CD4-positive, alpha-beta T cell treated with Interleukin-2 at 100 ng/mL for 4 hours (primary cell): ENCODE results near the gene ATL1.
A peak's percentile ranks its signal among the peaks of the same experiment; 100 is the strongest.
"Not testable (repeated sequence)": the region's sequence is repeated elsewhere in the genome, so short reads cannot be mapped to it uniquely, and the experiment has no call there.

ENCODE experiments used
- DNase-seq: peaks from one replicate; pipeline ENCODE4 v3.0.0-alpha.2; 2020; ENCODE audit warnings: low spot score

ATL1 gene

GRCh38 chr14:50602035-50602434 is 42.1 kb downstream of the ATL1 start:
- no peak for DNase-seq

DNA sequence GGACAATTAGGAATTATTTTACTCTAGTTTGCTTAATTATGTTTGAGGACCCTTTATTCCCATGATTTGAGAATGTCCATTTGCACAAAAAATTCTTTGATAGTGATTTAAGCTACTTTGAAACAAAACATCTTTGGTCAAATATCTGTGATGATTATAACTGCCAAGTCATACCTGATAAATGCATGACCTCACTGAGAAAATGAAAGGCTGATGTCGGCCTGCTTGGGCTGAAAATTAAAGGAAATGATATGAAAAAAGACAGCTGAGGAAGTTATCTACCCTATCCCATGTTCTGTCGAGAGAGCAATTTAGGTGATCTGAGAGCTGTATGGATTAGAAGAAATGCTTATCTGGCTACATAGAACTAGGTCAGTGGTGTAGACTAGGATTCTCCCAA is 43.6 kb downstream of the ATL1 start:
- no peak for DNase-seq

- DNase-seq: no peak
Measured at GRCh38 chr14:50605766-50606165, 45.8 kb downstream of the ATL1 start.

DNA sequence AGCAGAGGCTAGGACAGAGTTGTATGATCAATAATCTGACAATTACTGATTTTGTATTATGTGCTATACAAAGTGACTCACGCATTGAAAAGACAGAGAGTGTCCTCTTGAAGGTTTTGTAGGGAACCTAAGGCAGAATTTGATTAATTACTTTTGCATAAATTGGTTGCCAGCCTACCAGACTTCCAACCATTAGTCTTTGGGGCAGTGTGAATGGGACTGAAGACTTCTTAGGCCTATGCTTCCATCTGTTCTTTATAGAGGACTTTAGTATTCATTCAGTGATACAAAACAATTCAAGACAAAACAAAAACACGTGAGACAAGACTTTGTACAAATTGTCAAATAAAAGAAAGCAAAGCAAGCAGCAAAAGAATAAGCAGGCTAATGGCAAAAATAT is 46.5 kb downstream of the ATL1 start:
- DNase-seq: no peak

DNA sequence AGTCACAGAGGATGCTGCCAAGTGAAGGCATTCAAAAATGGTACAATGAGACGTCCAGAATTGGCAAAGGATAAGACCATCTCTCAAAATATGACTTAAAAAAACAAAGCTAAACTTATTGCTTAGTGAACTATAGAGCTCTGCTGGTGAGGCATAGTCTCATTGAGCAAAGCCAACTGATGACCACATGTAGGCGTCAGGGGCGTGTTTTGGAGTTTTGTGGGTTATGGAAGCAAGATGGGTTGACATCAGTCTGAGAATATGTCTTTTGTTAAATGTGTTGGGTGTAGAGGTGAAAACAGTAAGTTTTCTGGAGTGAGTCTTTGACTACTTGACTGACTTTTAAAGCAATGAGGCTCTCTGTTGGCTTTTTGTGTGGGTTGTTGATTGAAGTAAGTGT is 47.2 kb downstream of the ATL1 start:
- DNase-seq: no peak

GRCh38 chr14:50607761-50608160 is 47.8 kb downstream of the ATL1 start:
- no peak for DNase-seq

DNA sequence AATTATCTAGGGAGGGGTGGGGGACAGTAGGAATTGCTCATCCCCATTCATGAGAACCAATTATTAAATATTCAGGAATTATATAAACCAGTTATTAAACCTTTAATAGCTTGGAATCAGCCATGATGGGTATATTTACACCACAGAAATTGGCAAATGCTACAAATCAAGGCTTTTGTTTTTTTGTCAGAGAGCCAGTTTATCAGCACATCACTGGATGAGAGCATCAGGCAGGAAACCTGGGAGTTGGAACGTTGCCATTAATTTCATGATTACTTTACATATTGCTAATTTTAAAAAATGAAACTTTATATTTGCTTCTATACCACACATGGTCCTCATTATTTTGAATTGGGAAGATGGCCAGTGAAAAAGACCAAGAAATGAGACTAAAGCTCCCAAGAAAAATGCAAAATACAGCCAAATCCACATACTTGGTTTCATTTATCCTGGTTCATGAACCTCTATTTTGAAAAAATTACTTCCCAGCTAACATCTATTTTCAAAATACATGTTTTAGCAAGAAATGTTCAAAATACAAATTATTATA is 48.4 kb downstream of the ATL1 start:
- DNase-seq: no peak

DNA sequence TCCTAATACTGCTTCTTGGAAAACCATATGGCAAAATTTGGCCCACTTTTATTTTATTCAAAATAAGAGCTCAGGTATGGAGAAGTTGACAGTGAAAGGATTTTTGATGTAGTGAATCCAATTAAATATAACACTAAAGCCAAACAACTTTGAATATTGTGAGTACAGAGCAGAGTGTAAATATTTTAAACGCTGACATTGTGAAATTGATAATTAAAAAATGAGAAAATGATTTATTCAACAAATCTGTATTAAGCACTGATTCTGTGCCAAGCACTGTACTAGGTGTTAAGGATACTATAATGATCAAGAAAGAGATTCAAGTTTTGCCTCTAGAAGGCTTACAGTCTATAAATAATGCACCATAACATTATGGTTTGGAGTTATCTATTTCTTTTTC is 50.5 kb downstream of the ATL1 start:
- no peak for DNase-seq

- no peak for DNase-seq
Measured at GRCh38 chr14:50612806-50613205, 52.9 kb downstream of the ATL1 start.

DNA sequence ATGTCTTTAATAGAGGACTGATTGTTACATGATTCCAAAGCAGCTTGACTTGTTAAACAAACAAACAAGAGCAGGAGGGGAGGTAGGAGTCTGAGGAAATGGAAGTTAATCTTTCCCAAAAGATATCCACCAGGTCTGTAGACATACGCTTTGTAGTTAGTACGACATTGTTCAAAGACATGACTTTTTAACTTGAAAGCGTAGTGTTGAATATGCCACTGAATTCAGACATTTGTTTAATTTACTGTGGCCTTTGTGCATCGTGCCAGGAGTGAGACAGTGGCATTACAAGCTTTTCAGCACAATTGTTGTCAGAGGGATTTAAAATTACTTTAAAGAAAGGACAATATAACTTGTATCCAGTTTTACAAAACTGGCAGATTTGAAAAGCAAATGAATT is 55.1 kb downstream of the ATL1 start:
- DNase-seq: no peak

DNA sequence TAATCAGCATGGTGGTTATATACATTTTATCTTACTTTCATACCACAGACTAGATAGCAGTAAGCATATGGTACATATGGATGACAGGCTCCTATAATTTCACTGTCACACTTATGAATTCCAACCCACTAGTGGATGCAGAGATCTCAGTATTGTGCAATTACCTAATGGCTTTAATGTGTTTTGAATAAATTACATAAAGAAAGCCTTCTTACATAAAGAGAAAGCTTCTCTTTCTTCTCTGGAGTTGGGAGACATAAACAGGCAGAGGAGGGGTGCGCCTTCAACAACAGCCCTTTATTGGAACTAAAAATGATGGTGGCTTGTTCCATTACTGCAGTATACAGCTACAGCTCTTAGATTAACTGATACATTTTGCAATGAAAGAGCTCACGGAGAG is 55.6 kb downstream of the ATL1 start:
- no peak for DNase-seq

DNA sequence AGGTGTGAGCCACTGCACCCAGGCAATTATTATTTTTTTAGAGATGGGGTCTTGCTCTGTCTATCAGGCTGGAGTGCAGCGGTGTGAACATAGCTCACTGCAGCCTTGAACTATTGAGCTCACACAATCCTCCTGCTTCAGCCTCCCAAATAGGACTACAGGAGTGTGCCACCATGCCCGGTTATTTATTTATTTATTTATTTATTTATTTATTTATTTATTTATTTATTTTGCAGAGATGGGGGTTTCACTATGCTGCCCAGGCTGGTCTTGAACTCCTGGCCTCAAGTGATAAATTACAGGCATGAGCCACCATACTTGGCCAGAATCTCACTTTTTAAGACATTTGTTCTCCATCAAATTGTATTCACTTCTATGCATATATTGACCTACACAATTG is 56.3 kb downstream of the ATL1 start:
- DNase-seq: no peak

DNA sequence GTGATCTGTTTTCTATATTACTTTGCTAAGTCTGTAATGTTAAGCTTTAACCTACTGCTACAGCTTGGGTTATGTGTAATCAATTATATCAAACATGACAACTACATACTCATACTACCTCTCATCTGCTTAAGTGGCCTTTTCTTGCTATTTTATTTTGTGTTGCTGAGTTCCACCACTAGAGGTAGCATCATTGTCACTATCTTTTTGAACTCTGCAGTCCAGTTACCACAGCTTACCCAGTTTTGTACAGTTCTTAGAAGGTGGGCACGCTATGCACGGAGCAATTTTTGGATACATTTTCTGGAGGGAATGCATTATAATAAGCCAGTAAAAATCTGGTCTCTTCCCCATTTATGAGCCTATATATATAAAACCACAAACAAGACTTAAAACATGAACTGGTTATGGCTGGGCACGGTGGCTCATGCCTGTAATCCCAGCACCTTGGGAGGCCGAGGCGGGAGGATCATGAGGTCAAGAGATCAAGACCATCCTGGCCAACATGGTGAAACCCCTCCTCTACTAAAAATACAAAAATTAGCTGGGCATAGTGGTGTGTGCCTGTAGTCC is 59.7 kb downstream of the ATL1 start:
- peak; percentile 15 for DNase-seq

DNA sequence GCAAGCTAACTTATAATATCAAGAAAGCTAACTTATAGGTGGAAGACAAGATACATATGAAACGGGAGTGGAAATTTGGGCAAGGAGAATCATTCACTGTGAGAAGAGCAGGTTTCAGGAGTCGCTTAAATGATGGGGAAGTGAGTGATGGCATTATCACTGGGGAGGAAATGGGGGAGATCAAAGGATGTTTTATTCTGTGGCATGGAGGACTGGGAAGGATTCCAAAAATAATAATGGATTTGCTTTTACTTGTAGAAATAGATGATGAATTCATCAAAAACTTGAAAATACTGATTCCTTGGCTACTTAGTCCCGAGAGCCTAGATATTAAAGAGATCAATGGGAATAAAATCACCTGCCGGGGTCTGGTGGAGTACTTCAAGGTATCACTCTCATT is 60.4 kb downstream of the ATL1 start:
- no peak for DNase-seq

- no peak for DNase-seq
Measured at GRCh38 chr14:50622978-50623377, 63.0 kb downstream of the ATL1 start.

DNA sequence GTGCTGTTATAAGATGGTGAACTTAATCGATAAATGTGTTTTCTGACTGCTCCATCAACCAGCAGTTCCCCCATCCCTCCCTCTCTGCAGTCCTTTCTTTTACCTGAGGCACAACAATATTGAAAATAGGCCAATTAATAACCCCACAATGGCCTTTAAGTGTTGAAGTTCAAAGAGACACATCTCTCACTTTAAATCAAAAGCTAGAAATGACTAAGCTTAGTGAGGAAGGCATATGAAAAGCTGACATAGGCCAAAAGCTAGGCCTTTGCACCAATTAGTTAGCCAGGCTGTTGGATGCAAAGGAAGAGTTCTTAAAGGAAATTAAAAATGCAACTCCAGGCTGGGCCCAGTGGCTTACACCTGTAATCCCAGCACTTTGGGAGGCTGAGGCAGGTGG is 64.5 kb downstream of the ATL1 start:
- DNase-seq: no peak

DNA sequence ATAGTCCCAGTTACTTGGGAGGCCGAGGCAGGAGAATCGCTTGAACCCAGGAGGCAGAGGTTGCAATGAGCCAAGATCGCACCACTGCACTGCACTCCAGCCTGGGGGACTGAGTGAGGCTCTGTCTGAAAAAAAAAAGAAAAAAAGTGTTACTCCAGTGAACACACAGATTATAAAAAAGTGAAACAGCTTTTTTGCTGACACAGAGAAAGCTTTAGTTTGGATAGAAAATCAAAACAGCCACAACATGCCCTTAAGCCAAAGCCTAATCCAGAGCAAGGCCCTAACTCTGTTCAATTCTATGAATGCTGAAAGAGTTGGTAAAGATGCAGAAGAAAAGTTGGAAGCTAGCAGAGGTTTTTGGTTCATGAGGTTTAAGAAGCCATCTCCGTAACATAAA is 65.0 kb downstream of the ATL1 start:
- DNase-seq: not testable (repeated sequence)

DNA sequence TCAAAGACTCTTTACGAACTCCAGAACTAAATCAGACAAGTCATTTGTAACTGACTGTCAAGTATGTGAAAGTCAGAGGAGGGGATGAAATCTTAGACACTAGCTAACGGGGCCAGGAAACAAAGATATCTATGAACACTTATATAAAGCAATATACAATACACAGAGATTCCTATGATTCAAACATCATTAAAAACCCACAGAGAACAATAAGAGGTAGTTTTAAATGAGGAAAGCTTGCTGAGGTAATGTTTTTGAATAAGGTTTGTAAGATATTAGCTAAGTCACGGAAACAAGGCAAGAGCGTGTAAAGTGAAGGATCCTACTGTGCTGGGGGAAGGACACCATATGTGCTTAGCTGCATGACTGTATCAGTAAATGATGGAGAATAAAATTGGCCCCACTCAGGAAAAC is 71.5 kb downstream of the ATL1 start:
- no peak for DNase-seq

GRCh38 chr14:50633954-50634353 is 74.0 kb downstream of the ATL1 start:
- DNase-seq: no peak

DNA sequence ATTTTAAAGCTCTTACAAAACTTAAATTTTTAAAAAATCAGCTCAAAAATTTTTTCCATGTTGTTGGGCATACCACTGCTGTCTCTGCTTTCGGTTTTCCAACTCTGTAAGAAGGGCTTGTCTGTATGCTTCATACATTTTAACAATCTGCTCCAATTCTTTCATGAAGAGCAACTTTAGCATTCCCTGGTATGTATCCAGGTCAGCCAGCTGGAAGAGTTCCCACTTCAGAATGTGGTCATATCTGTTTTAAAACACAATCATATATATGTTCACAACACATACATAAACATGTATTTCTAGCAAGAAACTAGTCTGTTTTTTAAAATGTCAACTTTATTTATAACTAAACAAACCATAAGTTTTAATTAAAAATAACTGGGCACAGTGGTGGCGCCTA is 75.2 kb downstream of the ATL1 start:
- DNase-seq: no peak

DNA sequence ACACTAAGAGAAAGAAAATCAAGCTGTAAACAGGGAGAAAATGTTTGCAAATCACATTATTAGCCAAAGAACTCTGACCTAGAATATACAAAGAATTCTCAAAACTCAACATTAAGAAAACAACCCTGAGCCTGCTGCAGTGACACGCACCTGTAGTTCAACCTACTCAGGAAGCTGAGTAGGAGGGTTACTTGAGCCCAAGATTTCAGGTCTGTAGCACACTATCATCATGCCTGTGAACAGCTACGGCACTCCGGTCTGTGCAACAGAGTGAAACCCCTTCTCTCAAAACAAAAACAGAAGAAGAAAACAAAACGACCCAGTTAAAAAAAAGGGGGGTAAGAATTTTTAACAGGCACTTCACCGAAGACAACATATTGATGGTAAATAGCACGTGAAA is 87.3 kb downstream of the ATL1 start:
- DNase-seq: no peak

DNA sequence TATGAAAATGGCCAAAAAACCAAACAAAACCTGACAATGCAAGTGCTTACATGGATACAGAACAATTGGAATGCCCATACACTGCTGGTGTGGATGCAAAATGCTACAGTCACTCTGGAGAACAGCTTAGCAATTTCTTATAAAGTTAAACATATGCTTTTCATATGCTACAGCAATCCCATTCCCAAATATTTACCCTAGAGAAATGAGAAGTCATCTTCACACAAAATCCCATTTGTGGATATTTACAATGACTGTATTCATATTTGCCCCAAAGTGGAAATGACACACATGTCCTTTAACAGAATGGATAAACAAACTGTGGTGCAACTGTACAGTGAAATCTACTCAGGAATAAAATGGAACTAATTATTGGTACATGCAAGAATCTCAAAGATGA is 87.8 kb downstream of the ATL1 start:
- DNase-seq: no peak

GRCh38 chr14:50649691-50650090 is 89.7 kb downstream of the ATL1 start:
- DNase-seq: no peak

- DNase-seq: no peak
Measured at GRCh38 chr14:50656776-50657175, 96.8 kb downstream of the ATL1 start.

- no peak for DNase-seq
Measured at GRCh38 chr14:50657753-50658152, 97.8 kb downstream of the ATL1 start.
